Activated CD8-positive, alpha-beta memory T cell treated with anti-CD3 and anti-CD28 coated beads for 36 hours (primary cell): ENCODE measurements around the gene GLRX5. TPM values are rescaled to one million over a fixed set of nuclear protein-coding genes. Genes with fewer than 3 reads are reported as not detected.

ENCODE experiments used
- CTCF ChIA-PET: fragments of 350-600 bp; sonication (Branson Sonifier 250); formaldehyde crosslinking; loops from one replicate; lab custom pipeline; 2021; ENCODE audit warnings: antibody characterized with exemption; lab: Charles Lee
- POLR2A ChIA-PET: fragments of 350-600 bp; sonication (Branson Sonifier 250); formaldehyde crosslinking; loops from one replicate; lab custom pipeline; 2021; ENCODE audit warnings: antibody characterized with exemption; lab: Charles Lee
- total RNA-seq, 2 experiments: library from RNA; stranded (reverse); gene quantifications; one replicate each; pipeline ENCODE4 v1.2.3, GENCODE V29; 2021

Gene GLRX5
- total RNA-seq, 2 experiments from 2014 or later: 50.4 to 54.9 TPM

DNA sequence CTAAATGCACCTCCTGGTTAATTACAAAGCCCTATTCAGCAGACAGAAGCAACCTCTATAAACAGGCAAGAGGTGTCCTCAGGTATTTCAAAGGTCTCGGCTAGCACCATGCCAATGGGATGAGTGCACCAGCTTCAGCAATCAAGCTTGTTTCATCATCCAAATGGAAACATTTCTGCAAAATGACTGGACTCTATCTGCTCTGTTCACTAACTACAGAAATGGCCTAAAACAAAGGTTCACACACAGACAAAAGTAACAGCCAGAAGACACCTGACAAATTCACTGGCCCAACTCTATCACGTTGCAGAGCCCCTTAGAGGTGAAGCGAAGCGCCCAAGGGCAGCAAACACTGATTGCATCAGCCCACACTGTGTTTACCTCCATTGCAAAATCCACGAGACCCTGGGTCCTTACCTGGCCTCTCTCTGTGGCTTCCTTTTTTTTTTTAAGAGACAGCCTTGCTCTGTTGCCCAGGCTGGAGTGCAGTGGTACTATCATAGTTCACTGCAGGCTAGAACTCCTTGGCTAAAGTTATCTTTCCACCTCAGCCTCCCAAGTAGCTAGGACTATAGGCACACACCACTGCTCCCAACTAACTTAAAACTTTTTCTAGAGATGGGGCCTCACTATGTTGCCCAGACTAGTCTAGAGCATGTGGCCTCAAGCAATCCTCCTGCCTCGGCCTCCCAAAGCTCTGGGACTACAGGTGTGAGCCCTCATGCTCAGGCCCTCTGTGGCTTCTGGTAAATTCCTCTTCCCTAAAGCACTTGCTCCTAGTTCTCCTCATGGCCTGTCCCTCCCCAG lies 9.9 kb upstream of the GLRX5 start:
- ChIA-PET POLR2A (interaction anchor here (0.6 kb wide), 1 partner anchor 10 kb away, joined by 3 read pairs; no protein-coding TSS in a partner anchor), CTCF (interaction anchor here (1.0 to 1.7 kb wide), 4 partner anchors 9 to 82 kb away, joined by 3 to 5 read pairs (median 4); partner anchors contain the start of gene SYNE3)

DNA sequence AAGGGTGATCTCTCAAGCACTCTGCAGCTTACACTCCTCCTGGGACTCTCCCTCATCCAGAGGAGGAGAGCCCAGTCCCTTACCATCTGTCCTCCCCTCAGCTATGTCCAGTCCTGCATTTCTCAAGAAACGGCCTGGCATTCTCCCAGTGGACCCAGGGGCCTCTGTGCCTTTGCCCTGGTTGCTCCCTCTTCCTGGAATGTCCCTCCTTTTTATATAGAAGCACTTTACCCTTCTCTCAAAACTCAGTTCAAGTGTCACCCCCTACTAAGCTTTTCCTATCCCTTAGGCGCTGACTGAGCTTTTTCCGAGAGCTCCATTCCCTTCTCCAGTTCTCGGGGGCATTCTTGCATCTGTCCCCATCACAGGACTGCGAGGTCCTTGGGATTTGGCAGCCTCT lies 8.9 kb upstream of the GLRX5 start:
- ChIA-PET CTCF (interaction anchor here (0.6 to 2.4 kb wide), 7 partner anchors 9 to 781 kb away, joined by 3 to 16 read pairs (median 5); partner anchors contain the start of genes GLRX5 and SYNE3), POLR2A (interaction anchor here (1.5 kb wide), 1 partner anchor 80 kb away, joined by 3 read pairs; no protein-coding TSS in a partner anchor)

DNA sequence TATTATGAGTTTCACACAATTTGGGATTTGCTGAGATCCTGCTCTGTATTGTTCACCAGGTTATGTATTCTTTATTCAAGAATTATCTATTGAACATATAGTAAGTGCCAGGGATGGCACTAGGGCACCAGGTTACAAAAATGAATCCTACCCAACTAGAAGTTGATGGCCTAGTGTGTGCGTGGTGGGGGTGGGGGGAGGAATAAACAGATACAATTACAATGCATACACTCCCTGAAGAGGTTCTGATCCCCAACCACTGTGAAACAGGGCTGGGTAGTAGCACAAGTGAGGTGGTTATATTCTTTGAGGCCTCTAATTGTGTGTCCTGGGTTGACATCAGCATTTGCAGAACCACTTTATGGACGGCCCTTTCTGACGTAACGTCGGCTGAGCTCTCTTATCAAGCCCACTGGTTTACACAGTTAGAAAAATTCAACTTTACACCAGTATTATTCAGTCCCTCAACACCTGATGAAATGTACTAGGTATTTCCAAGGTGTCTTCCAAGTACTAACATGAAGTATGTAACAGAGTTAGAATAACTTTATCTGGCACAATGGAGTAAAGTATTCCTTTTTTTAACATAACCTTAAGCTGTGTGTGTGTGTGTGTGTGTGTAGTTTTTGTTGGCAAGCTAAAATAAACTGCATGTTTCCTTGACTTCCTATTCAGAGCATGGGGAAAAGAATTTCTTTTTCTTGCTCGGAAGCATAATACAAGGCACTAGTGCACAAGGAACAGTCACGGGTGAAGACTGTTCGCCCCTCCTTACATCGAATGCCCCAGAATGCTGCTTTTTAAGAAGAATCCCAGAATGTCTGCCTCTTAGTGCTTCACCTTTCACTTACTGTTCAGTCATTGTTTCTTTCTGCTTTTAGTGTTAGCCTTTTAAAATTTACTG lies 8.1 kb upstream of the GLRX5 start:
- ChIA-PET CTCF (interaction anchor here (0.8 to 2.4 kb wide), 20 partner anchors 8 to 781 kb away, joined by 3 to 19 read pairs (median 5); partner anchors contain the start of genes GLRX5 and SYNE3), POLR2A (interaction anchor here (1.5 kb wide), 1 partner anchor 81 kb away, joined by 3 read pairs; no protein-coding TSS in a partner anchor)

DNA sequence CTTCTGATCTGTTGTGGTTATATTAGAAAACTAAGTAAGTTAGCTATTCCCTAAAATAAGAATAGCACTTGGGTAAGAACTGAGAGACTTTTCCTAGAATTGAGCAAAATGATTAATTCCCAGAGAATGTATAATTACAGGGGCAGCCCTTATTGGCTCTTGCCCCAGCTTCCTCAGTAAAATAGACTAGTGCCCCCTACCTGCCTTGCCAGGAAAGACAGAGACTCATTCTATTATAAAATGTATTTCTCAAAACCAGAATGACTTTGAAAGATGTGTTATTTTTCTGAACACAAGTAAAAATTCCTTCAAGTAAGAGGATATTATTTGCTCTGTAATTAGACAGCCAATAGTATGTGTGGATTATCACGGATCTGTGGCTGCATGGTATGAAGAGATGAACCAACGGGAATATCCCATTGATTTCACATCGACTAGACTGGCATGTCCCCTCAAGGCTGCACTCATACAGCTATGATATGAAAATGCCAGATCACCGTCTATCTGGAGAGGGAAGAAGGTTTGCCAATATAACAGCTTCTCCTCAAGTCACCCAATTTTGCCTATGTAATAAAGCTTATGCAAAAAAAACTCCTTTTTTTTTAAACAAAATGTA lies 7.4 kb upstream of the GLRX5 start:
- ChIA-PET CTCF (interaction anchor here (0.7 to 2.4 kb wide), 21 partner anchors 8 to 99 kb away, joined by 3 to 19 read pairs (median 5); partner anchors contain the start of genes GLRX5 and SYNE3), POLR2A (interaction anchor here (0.6 to 1.5 kb wide), 3 partner anchors 47 to 850 kb away, joined by 3 to 5 read pairs (median 3); no protein-coding TSS in a partner anchor)

DNA sequence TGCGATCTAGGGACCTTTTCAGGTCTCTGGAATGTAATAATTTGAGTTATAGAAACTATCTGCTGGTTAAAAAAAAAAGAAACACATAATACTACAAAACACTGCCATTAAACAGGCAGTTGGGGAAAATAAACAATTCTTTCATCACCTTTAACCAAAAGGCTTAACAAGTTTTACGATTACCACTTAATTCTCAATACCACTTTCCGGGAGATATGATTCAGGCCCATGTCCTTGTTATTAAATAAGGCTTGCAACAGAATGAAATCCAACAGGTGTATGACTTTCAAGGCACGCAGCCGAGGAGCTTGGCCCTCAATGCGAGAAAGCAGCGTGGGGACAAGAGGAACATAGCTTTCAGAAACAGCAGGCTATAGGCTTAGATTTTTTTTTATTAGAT lies 5.6 kb upstream of the GLRX5 start:
- POLR2A ChIA-PET: no interaction called here
- CTCF ChIA-PET: interaction anchor here (0.8 to 1.4 kb wide), 2 partner anchors 86 to 102 kb away, joined by 3 to 4 read pairs; no protein-coding TSS in a partner anchor

DNA sequence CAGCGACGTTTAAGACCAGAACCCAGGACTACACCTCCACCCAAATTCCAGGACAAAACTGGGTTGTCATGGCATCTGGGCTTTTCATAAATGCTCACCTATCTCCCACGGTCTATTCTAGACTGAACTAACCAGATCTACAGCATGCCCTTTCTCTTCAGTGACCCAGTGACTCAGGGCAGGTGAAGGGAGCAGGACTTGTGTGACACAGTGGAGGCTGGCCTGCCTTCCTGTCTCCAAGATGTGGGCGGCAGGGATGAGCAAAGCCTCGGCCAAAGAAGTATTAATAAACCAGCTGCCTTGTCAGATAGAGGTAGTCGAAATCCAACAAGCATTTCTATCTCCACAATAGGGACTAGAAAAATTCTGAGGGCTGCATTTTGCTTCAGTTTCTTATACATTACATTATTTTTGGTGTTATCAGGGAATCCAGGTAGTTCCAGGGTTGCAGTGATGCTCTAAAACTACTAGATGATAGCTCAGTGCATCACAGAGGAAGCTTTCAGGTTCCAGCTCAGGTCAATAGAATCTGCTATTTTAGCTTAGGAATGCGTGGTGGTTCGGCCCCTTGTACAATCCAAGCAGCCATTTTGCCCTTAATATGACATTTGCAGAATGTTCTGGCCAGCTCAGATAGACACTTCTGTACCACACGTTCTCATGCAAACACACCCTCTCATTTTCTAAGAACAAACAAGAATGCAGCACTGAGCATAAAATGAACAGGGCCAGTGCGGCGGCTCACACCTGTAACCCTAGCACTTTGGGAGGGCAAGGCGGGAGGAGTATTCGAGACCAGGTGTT lies 4.2 kb upstream of the GLRX5 start:
- ChIA-PET POLR2A (no interaction called here), CTCF (interaction anchor here (0.9 to 1.1 kb wide), 2 partner anchors 12 to 88 kb away, joined by 3 to 4 read pairs; no protein-coding TSS in a partner anchor)

DNA sequence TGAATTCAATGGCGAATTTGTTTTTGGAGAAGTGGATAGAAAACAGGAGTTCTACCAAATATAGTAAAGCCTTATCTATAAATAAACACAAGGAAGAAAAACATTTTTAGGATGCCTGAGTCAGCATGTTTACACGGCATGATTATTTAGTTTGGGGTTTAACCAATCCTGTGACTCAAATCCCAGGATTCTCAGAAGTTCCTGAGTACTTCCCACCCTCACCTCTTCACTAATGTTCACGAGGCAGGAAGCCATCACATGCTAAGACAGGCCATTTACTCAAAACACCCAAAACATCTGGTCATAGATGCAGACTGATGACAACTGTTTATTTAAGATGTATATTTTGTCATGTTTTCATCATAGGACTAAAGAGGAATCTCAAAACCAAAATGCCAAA lies 3.4 kb upstream of the GLRX5 start:
- ChIA-PET CTCF (interaction anchor here (0.6 to 1.1 kb wide), 2 partner anchors 13 to 82 kb away, joined by 3 read pairs; no protein-coding TSS in a partner anchor), POLR2A (no interaction called here)

DNA sequence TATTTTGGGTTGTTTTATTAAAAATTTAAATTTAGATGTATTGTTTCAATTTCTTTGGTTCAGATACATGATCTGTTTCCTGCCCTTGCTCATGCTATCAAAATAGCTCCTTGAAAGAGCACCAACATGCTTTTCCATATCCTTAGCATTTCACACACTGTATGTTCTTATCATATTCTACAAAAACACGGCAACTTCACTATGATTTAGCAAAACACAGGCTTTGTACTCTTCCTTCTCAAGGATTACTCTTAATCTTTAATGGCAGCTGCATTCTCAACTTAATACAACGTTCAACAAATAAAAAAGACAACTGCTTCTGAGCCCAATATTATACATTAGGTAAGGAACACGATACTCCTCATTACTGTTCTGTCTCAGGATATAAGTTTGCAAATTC lies 2.9 kb upstream of the GLRX5 start:
- POLR2A ChIA-PET: no interaction called here

DNA sequence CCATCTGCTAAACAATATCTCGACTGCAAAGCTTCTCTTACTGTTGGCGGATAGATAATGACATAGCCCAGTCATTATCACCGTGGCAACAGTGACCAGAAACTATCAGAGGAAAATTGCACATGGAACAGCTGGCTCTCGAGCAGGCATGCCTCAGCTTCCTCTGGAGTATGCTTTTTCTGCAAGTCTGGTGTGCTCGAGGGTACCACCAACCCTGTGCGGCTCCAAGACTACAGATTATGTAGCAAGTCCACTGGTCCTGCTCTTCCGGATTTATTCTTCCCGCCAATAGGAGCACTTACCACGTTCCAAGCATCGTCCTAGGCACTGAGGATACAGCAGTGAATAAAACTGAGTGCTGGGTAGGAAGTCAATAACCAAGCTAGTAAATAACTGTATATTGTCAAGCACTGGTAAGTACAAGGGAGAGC lies 1.4 kb upstream of the GLRX5 start:
- POLR2A ChIA-PET: interaction anchor here (0.5 to 3.0 kb wide), 4 partner anchors 11 to 118 kb away, joined by 3 to 21 read pairs (median 4); no protein-coding TSS in a partner anchor

More for the DNA sequence above, 2.9 kb upstream of the GLRX5 start:
- CTCF ChIA-PET: no interaction called here

DNA sequence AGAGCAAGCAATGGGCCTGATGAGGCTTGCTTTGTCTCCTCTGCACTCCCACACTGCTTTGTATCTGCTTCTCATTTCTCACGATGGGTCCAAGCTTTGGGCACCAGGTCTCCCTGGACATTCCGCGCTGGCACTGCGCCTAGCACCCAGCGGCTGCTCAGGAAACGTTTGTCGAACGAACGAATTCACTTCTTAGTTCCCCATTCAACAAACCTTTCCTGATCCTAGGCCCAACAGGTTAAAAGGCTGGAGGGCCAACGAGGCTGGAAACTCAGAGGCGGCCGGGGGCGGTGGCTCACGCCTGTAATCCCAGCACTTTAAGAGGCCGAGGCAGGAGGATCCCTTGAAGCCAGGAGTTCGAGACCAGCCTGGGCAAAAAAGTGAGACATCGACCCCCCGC lies 1.0 kb upstream of the GLRX5 start:
- CTCF ChIA-PET: interaction anchor here (0.6 to 4.6 kb wide), 5 partner anchors 11 to 102 kb away, joined by 3 to 25 read pairs (median 5); no protein-coding TSS in a partner anchor

More for the DNA sequence above, 1.4 kb upstream of the GLRX5 start:
- CTCF ChIA-PET: interaction anchor here (0.6 to 4.6 kb wide), 4 partner anchors 10 to 101 kb away, joined by 3 to 25 read pairs (median 12); no protein-coding TSS in a partner anchor

DNA sequence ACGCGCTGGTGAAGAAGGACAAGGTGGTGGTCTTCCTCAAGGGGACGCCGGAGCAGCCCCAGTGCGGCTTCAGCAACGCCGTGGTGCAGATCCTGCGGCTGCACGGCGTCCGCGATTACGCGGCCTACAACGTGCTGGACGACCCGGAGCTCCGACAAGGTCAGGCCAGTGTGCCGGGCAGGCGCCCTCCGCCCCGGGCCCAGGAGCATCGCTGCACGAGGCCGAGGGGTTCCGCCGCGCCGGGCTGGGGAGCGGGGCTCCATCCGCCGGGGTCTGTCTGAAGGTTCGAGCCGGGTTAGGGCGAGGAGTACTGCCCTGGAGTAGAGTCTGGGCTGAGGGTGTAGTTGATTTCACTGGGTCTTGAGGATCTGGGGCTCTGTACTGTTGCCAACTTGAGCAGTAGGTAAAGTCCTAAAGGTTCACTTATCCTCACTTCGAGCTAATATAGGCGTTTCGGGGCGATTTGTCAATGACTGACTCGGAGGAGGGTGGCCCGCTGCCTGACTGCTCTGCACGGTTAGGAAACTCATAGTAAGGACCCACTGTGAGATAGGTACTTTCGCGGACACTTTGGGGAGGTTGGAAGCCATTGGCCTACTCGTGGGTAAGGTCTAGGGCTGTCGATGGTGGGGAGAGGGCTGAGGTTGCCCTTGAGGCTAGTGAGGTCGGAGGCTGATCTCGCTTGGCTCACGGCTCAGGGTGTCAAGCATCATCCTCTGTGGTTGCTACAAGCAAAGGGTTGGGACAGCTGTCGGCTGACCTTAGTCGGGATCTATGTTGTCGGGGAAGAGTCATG lies 574 bp downstream of the GLRX5 start:
- ChIA-PET POLR2A (interaction anchor here (1.9 to 3.0 kb wide), 2 partner anchors 13 to 16 kb away, joined by 4 to 21 read pairs; no protein-coding TSS in a partner anchor), CTCF (interaction anchor here (1.4 to 4.6 kb wide), 4 partner anchors 9 to 92 kb away, joined by 5 to 25 read pairs (median 13); no protein-coding TSS in a partner anchor)

More for the DNA sequence above, 1.0 kb upstream of the GLRX5 start:
- POLR2A ChIA-PET: interaction anchor here (1.1 to 3.0 kb wide), 6 partner anchors 11 to 53 kb away, joined by 3 to 21 read pairs (median 4); partner anchors contain the start of gene SYNE3

DNA sequence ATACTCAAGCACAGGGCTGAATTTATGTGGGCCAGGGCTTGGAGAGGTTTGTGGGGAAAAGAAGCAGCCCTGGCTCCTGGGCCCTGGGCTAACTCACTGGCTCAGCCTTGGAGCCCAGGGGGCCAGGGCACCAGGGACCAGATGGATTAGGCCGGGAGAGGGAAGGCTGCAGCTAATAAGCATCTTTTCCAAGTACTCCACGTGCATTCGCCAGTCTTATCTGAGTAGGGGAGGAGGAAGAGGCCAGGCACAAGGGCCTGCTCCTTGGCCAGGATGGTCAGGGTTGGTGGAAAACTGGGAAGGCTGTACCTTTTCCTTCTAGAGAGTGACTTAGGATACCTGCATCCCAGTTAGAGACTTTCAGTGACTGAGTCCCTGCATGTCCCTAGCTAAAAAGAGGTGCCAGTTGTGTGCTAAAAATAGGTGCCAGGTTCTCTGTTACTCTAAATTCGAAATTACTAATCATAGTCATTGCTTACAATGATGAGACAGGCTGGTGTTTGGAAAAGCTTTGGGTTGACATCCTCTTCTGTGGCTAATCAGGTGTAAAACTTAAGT lies 1.3 kb downstream of the GLRX5 start:
- POLR2A ChIA-PET: no interaction called here
- CTCF ChIA-PET: interaction anchor here (0.7 to 4.6 kb wide), 5 partner anchors 9 to 93 kb away, joined by 3 to 25 read pairs (median 5); no protein-coding TSS in a partner anchor

DNA sequence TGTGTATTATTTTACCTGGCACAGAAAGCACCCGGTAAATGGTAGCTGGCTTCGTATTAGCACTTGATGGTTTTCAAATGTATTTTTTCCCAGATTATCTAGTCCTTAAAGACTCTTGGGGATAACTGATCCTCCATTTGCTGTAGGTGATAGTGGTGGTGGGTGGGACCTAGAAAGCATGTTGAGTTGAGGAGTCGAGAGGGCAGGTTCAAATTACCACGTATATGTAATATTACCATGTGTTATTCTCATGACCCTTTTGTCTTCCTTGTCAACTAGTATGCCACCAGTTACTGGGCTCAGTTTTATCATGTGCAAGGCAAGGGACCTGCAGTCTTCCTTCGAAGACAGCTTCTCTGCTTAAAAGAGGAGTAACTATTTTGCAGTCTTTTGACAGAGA lies 1.8 kb downstream of the GLRX5 start:
- CTCF ChIA-PET: interaction anchor here (0.7 to 4.6 kb wide), 5 partner anchors 9 to 94 kb away, joined by 3 to 25 read pairs (median 4); no protein-coding TSS in a partner anchor

DNA sequence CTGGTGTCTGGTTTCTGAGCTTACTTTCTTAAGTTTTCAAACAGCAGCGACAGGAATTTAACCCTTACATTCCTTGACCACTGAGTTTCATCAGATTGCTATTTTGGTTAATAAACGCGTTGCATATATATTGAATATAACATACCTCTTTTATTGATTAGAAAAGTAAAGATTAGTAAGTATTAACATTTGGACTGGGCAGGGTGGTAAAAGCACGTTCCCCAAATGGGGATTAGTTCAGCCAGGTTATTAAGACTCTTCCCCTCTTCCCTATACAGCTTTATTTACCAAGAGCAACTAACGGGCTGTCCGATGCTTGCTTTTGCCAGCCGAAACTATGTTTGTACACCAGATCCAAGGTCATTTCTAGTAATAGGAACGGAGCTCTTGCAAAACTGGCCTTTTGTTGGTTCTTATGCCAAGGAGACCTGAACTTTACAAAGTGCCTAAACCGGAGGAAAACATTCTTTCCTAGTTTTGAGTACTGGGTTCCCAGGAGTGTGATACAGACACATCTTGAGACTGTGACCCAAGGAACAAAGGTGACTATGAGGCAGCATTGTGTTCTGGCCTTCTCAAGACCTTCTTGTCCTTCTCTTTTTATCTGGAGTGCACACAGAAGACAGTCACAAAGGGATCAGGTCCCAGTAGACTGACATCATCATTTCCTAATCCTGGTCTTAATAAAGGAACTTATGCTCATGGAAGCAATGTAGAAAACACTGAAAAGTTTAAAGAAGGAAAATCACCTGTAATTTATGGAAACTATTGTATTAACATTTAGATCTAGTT lies 2.6 kb downstream of the GLRX5 start:
- CTCF ChIA-PET: interaction anchor here (1.1 to 4.6 kb wide), 4 partner anchors 10 to 95 kb away, joined by 3 to 25 read pairs (median 12); no protein-coding TSS in a partner anchor
- POLR2A ChIA-PET: no interaction called here

More for the DNA sequence above, 1.8 kb downstream of the GLRX5 start:
- POLR2A ChIA-PET: no interaction called here
